ENCODE results near the gene ZMYND12. TPM values are rescaled to one million over a fixed set of nuclear protein-coding genes. Genes with fewer than 3 reads are reported as not detected.

The ZMYND12 gene
- total RNA-seq, 2 experiments from 2014 or later: 0.47 to 0.90 TPM

- no peak overlapping the region for H3K4me3 Mint-ChIP-seq
- H3K4me1 Mint-ChIP-seq: peaks cover 2% of the 10 kb centered on the region
- H3K27me3 Mint-ChIP-seq: peaks cover 26% of the 10 kb centered on the region
- H3K27ac Mint-ChIP-seq: no peak overlapping the region
- no peaks in the 10 kb centered on the region for H3K36me3 Mint-ChIP-seq
- no peaks in the 10 kb centered on the region for H3K9me3 Mint-ChIP-seq
- no peak for DNase-seq
Observed at GRCh38 chr1:42386051-42386450, 69.8 kb downstream of the ZMYND12 start.

DNA sequence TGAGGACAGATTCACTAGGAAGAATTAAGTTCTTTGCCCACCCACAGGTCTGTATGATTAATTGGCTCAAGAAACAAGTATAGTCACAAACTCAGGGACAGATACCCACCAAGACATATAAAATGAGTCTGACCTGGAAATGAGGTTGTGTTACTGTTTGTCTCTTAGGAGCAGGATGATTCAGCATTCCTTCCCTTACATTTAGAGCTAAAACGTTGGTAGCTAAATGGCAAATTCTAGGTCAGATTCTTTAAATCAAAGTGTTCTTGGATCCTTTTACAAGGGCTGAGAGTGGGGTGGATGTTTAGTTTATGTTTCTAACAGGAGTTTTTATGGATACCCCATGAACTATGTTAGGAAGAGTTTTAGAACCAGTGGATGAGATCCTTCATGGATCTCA, 70.5 kb downstream of the ZMYND12 start:
- no peaks in the 10 kb centered on the region for H3K36me3 Mint-ChIP-seq
- no peak for DNase-seq
- no peaks in the 10 kb centered on the region for H3K9me3 Mint-ChIP-seq
- no peak overlapping the region for H3K4me3 Mint-ChIP-seq
- H3K4me1 Mint-ChIP-seq: peaks cover 2% of the 10 kb centered on the region
- H3K27ac Mint-ChIP-seq: no peak overlapping the region
- peaks cover 29% of the 10 kb centered on the region for H3K27me3 Mint-ChIP-seq

DNA sequence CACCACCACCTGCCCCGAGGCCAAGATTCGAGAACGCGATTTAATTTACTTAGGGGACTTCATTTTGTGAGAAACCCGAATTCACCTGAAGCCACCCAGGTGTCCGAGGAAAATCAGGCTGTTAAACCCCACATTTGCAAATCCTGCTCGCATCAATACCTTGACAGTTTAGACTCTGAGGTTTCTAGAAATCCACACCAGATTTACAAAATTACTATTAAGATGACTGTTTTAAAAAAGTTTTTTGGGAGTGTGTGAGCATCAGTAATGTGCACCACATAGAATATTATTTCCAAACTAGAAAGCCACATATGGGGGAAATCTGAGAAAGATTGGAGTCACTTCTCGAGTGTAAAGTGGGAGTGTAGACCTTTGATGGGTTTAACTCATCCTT, 74.5 kb downstream of the ZMYND12 start:
- Mint-ChIP-seq H3K4me3 (peak overlapping the region; percentile 73), H3K9me3 (no peaks in the 10 kb centered on the region), H3K36me3 (no peaks in the 10 kb centered on the region), H3K27ac (no peak overlapping the region), H3K4me1 (peaks cover 6% of the 10 kb centered on the region), H3K27me3 (peaks cover 49% of the 10 kb centered on the region)
- no peak for DNase-seq

- Mint-ChIP-seq H3K4me1 (peaks cover 6% of the 10 kb centered on the region), H3K4me3 (peak within 1 kb of the TSS; percentile 74), H3K9me3 (no peaks in the 10 kb centered on the region), H3K36me3 (no peaks in the 10 kb centered on the region), H3K27ac (no peak within 1 kb of the TSS), H3K27me3 (peaks cover 49% of the 10 kb centered on the region)
- DNase-seq: peak; percentile 68
Observed at GRCh38 chr1:42380586-42381279, 75.1 kb downstream of the ZMYND12 start, which contains the start of gene RIMKLA. Gene RIMKLA (plus strand): TSS chr1:42380792. CDS start chr1:42380935, 143 bp downstream.

Other genes with a start within 250 kb of the ZMYND12 start
- 10 to 100 TPM; 43.7 to 47.2 TPM for gene FOXJ3, start 120.8 kb downstream of the ZMYND12 start, total RNA-seq
- gene RIMKLA, start 75.2 kb downstream of the ZMYND12 start, total RNA-seq: 1 to 10 TPM; 6.3 to 8.1 TPM
- 10 to 100 TPM; 45.9 to 47.5 TPM for gene PPCS, start 521 bp upstream of the ZMYND12 start, total RNA-seq
- gene CCDC30, start 7.3 kb upstream of the ZMYND12 start, total RNA-seq: 1 to 10 TPM in 1 of 2 experiments, under 1 TPM in 1; 0.72 to 1.0 TPM
- gene PPIH, start 202.4 kb upstream of the ZMYND12 start, total RNA-seq: 100 to 1,000 TPM; 127 to 133 TPM
- 1,000 to 10,000 TPM; 1,441 to 1,525 TPM for gene YBX1, start 226.4 kb upstream of the ZMYND12 start, total RNA-seq

Measured in activated naive CD8-positive, alpha-beta T cell treated with anti-CD3 and anti-CD28 coated beads for 36 hours (primary cell).